ENCODE results near the gene FAM25A.
"Not testable (repeated sequence)": the region's sequence is repeated elsewhere in the genome, so short reads cannot be mapped to it uniquely, and the experiment has no call there.

Gene FAM25A

GRCh38 chr10:87014986-87015716 is 4.9 kb upstream of the FAM25A start:
- not testable (repeated sequence) for DNase-seq

DNA sequence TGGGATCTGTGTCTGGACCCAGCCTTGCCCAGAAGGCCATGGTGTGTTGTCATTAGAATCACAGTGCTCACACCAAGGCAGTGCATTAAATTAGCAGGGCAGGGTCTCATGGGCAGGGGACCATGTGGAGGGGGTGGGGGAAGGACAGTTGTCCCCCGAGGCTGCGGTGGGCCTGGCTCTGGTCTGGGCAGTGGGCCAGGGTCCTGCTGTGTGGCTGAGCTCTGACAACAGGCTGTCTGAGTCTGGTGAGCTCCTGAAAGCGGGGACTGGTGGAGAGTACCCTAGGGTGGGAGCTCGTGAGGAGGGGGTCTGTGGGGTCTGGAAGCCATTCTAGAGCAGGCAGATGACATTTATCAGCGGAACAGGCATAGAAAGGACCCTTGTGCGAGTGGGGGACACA is 2.0 kb upstream of the FAM25A start:
- not testable (repeated sequence) for DNase-seq

DNA sequence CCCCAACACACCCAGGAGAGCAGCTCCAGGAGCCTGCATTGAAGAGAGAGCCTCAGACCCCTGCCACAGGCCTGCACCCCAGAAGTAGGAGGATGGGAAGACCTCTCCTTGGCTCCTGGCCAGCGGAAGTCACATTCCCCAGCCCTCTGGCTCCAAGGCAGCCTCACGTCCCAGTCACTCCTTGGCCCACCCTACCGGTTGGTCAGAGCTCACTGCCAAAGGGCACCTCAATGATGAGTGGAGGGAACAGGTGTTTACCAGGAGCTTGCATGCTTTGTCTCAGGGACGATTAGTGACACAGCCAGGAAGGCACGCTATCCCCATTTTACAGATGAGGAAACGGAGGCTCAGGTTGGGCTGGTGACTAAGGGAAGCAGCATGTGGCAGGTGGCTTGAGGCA is 1.0 kb upstream of the FAM25A start:
- not testable (repeated sequence) for DNase-seq

DNA sequence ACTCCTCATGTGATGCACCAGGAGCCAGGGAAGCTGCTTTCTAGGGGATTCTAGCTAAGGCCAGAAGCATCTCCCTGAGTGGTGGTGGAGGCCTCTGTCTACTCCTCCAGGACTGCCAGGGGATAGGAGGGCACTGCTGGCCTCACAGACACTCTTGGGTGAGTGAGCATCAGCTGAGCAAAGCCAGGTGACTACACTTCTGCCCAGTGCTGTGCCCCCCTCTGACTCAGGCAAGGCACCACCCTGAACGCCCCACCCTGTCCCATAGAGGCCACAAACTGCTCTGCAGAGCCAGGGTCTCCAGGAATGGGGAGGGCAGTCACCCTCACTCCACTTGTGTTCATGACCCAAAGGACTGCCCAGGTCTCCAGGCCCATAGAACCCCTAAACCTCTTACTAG is 590 bp upstream of the FAM25A start:
- DNase-seq = not testable (repeated sequence)

DNA sequence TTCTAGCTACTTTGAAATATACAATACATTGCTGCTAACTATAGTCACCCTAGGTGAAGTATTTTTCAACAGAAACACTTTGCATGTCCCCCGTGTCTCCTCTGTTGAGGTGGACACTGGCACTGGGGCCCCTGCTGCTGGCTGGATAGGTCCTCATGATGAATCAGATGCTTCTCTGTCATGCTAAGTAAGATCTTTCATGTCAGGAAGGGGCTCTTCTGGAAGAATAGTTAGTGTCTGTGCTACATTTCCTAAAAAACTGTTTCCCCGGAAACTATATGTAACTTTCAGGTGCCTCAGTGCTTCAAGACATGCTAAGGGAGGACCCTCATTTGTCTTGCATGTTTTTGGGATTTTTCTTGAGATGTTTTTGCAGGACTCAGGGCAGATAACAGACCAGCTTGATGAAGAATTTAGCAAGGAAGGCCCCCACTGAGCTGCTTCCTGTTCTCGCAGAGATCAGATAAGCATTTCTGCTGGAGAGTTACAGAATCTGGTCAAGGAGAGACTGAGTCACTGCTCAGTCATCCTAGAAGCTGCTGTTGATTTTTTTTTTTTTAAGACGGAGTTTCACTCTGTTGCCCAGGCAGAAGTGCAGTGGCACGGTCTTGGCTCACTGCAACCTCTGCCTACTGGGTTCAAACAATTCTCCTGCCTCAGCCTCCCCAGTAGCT is 5.3 kb downstream of the FAM25A start:
- DNase-seq = peak; percentile 64 to 80 (median 70)

GRCh38 chr10:87026747-87027508 is 6.8 kb downstream of the FAM25A start:
- DNase-seq = not testable (repeated sequence)

DNA sequence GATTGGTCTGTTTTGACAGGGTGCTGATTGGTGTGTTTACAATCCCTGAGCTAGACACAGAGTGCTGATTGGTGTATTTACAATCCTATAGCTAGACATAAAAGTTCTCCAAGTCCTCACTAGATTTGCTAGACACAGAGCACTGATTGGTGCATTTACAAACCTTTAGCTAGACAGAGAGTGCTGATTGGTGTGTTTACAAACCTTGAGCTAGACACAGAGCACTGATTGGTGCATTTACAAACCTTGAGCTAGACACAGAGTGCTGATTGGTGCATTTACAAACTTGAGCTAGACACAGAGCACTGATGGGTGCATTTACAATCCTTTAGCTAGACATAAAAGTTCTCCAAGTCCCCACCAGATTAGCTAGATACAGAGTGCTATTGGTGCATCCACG is 10.3 kb downstream of the FAM25A start:
- not testable (repeated sequence) for DNase-seq

DNA sequence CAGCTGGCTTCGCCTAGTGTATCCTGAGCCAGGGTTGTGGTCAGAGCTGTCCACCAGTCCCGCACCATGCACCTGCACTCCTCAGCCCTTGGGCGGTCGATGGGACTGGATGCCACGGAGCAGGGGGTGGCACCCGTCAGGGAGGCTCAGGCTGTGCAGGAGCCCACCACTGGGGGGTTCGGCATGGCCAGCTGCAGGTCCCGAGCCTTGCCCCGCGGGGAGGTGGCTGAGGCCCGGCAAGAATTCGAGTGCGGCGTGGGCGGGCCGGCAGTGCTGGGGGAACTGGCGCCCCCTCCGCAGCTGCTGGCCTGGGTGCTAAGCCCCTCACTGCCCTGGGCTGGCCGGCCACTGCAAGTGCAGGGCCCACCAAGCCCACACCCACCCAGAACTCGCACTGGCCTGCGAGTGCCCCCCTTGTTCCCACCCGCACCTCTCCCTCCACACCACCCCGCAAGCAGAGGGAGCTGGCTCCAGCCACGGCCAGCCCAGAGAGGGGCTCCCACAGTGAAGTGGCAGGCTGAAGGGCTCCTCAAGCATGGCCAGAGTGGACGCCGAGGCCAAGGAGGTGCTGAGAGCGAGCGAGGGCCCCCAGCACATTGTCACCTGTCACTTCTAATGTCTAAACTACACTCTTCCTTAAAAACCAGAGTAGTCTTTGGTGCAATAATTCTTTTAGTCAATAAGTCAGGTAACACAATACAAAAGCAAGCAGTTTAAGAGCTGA is 11.0 kb downstream of the FAM25A start:
- no peak for DNase-seq

DNA sequence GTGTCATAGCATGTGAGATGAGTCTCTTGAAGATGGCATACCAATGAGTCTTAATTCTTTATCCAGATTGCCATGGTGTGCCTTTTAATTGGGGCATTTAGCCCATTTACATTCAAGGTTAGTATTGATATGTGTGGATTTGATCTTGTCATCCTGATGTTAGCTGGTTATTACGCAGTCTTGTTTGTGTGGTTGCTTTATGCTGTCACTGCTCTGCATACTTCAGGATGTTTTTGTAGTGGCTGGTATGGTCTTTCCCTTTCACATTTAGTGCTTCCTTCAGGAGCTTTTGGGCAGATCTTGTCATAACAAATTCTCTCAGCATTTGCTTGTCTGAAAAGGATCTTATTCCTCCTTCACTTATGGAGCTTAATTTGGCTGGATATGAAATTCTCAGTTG is 16.5 kb downstream of the FAM25A start:
- no peak for DNase-seq

GRCh38 chr10:87038286-87038717 is 18.2 kb downstream of the FAM25A start:
- no peak for DNase-seq

GRCh38 chr10:87038786-87039185 is 18.7 kb downstream of the FAM25A start:
- DNase-seq = no peak

- not testable (repeated sequence) for DNase-seq
Measured at GRCh38 chr10:87043579-87043978, 23.5 kb downstream of the FAM25A start.

DNA sequence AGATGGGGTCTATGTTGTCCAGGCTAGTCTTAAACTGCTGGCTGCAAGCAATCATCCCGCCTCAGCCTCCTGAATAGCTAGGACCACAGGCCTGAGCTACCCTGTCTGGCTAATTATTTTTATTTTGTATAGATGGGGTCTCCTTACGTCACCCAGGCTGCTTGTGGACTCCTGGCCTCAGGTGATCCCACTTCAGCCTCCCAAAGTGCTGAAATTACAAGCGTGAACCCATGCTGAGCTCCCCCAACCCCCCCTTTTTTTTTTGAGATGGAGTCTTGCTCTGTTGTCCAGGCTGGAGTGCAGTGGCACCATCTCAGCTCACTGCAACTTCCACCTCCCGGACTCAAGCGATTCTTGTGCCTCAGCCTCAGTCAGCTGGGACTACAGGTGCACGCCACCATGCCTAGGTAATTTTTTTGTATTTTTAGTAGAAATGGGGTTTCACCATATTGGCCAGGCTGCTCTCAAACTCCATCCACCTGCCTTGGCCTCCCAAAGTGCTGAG is 25.4 kb downstream of the FAM25A start:
- no peak for DNase-seq

GRCh38 chr10:87053111-87053510 is 33.0 kb downstream of the FAM25A start:
- DNase-seq = no peak

DNA sequence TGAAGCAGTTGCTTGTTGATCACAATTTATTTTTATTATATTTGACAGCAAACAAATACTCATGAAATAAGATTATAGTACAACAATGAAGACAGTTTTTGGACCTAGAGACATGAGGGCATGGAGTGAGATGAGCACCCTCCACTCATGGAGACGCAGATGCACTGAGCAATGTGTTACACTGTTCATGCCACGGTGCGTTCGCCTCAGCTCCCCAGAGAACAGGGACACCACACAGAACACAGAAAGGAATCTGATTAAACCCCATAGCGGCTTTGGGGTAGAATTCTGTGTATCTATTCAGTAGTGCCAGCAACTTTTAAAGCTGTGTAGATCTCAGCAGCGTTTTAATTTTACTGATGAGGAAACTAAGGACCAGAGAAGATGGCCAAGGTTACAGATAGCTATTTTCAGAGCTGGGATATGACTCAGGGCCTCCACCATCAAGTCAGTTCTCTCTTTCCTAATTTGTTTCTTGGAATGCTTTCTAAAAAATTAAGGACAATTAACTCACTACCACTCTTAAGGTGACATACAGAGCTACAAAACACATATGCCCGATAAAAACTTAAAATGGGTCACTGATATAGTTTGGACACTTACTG is 33.6 kb downstream of the FAM25A start:
- peak in 1 of 3 donors; percentile 10 for DNase-seq

GRCh38 chr10:87054373-87055295 is 34.5 kb downstream of the FAM25A start:
- peak; percentile 76 to 91 (median 91) for DNase-seq

DNA sequence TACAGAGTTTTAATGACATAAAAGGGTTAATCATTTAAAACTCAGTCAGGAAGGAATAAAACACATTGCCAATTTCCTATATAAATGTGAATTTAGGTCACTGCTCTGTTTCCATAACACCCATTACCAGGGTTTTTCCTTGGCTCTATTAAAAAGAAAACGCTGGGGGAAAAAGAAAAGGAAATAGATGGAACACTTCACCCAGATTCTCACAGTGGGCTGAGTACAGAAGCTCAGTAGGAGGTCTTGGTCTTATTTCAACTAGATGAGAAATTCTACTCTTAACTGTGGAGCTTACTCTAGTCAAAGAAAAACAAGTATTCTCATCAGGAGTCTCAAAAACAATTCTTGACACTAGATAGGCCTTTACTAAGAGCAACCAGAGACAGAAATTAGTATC is 38.1 kb downstream of the FAM25A start:
- DNase-seq = no peak

DNA sequence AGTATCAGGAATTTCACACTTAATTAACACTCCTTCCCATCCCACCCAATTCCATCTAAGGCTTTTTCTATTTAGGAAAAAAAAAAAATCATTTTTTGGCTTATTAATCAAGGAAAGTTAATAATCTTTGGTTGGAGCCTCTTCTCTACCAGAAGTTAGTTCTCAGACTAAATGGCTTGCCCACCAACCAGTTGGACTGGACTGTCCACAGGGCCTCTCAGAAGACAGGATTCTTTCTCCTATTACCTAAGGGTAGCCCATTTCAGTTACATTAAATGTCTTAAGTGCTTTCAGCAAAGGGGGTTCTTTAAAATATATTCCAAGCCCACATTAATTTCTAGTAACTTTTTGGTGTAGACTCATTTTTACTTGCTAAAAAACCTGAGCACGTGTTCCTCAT is 39.3 kb downstream of the FAM25A start:
- no peak for DNase-seq

GRCh38 chr10:87060280-87060928 is 40.3 kb downstream of the FAM25A start:
- no peak for DNase-seq

DNA sequence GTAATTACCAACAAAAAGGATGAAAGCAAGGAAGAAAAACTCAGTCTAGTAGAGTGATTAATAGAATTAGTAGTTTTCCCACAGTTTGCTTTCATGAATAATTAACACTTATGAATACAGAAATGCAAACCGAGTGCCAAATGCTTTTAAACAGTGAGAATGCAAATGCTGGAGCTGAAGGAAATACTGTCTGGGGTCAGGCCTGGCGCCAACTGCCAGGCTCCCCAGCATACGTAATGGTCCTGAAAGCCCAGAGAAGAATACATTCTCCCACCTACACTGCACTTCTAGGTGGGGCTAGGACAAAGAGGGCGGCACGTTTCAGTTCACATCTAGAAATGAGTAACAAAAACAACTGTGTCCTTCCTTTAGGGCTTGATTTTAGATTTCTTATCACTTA is 44.6 kb downstream of the FAM25A start:
- DNase-seq = no peak

GRCh38 chr10:87066178-87066577 is 46.1 kb downstream of the FAM25A start:
- DNase-seq = no peak
